DOHH2 (cell line): ENCODE data around the gene INTS6L.

Experiments used
- H3F3A ChIP-seq: fragments of 200-600 bp; sonication (generic), shearing (Covaris generic); 2 replicates; pipeline ENCODE4 v1.6.0; 2016; ENCODE audit warnings: antibody characterized with exemption, mild to moderate bottlenecking; ENCODE audit not compliant: control insufficient read depth, insufficient read depth
- H3K27ac ChIP-seq: fragments of 200-600 bp; sonication (generic); 2 replicates; pipeline ENCODE4 v1.5.1; 2014; ENCODE audit warnings: low read depth, mild to moderate bottlenecking, low read length, moderate library complexity
- H3K27me3 ChIP-seq: fragments of 200-600 bp; sonication (generic); 2 replicates; pipeline ENCODE4 v1.6.1; 2014; ENCODE audit warnings: mild to moderate bottlenecking, low read length, mixed read lengths; ENCODE audit not compliant: control insufficient read depth
- H3K36me3 ChIP-seq: fragments of 200-600 bp; sonication (generic); 2 replicates; pipeline ENCODE4 v1.6.1; 2014; ENCODE audit warnings: mild to moderate bottlenecking, low read length, moderate library complexity, mixed read lengths; ENCODE audit not compliant: control insufficient read depth
- H3K4me1 ChIP-seq: fragments of 200-600 bp; sonication (generic); 2 replicates; pipeline ENCODE4 v1.6.1; 2014; ENCODE audit warnings: mild to moderate bottlenecking, low read length, mixed read lengths; ENCODE audit not compliant: control insufficient read depth
- H3K4me2 ChIP-seq: fragments of 200-600 bp; sonication (generic); 2 replicates; pipeline ENCODE4 v1.6.0; 2014; ENCODE audit warnings: mild to moderate bottlenecking, low read length, moderate library complexity
- H3K4me3 ChIP-seq: fragments of 200-600 bp; sonication (generic); 2 replicates; pipeline ENCODE4 v1.5.1; 2014; ENCODE audit warnings: mild to moderate bottlenecking, low read length, mixed read lengths
- H3K79me2 ChIP-seq: fragments of 200-600 bp; sonication (generic); 2 replicates; pipeline ENCODE4 v1.6.1; 2014; ENCODE audit warnings: mild to moderate bottlenecking, low read length, mixed read lengths; ENCODE audit not compliant: control insufficient read depth
- H3K9me2 ChIP-seq: fragments of 200-600 bp; sonication (generic); replicated peaks from 2 replicates; pipeline ENCODE4 v1.6.1; 2014; ENCODE audit warnings: mild to moderate bottlenecking, low read length, mixed read lengths; ENCODE audit not compliant: control insufficient read depth
- H3K9me3 ChIP-seq: fragments of 200-600 bp; sonication (generic); 2 replicates; pipeline ENCODE4 v1.6.1; 2014; ENCODE audit warnings: antibody characterized with exemption, low read length, mixed read lengths; ENCODE audit not compliant: control insufficient read depth, insufficient read depth
- H4K20me1 ChIP-seq: fragments of 200-600 bp; sonication (generic); 2 replicates; pipeline ENCODE4 v1.6.0; 2014; ENCODE audit warnings: low read depth, mild to moderate bottlenecking, antibody characterized with exemption, low read length, moderate library complexity; ENCODE audit not compliant: control insufficient read depth, insufficient read depth
- EZH2phosphoT487 ChIP-seq: fragments of 200-600 bp; sonication (generic); IDR thresholded peaks from 2 replicates; pipeline ENCODE4 v1.6.1; 2017; ENCODE audit warnings: borderline replicate concordance, mild to moderate bottlenecking, antibody characterized with exemption, low read length, moderate library complexity, mixed read lengths
- TF ChIP-seq, protein P1 (sequence below): fragments of 200-600 bp; sonication (generic); IDR thresholded peaks from one replicate; pipeline ENCODE4 v1.5.1; 2014; ENCODE audit warnings: antibody characterized with exemption, mild to moderate bottlenecking, low read depth, low read length; ENCODE audit not compliant: poor library complexity, severe bottlenecking

INTS6L gene

DNA sequence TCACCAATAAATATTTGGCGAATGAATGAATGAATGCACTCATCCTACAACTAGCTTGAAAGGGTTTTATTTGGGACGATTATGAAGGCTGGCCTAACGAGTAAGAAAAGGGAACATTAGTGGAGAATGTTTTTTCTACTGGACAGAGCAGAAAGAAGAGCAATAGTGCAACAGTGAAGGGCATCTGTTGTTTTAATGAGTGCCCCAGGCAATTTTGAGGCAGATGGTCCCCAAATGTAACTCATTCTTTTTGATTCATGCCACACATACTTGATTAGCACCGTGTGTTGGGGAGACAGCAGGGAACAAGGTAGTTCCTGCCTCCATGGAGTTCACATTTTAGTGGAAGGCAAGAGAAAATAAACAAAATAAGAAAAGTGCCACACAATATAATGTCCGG lies 22.7 kb upstream of the INTS6L start:
- H3F3A ChIP-seq = no peaks in the 10 kb centered on the region
- no peaks in the 10 kb centered on the region for H3K9me3 ChIP-seq
- no peaks in the 10 kb centered on the region for H3K9me2 ChIP-seq
- H3K4me2 ChIP-seq = no peak overlapping the region
- H3K79me2 ChIP-seq = no peaks in the 10 kb centered on the region
- no peaks in the 10 kb centered on the region for H3K4me1 ChIP-seq
- TF ChIP-seq, protein P1, sequence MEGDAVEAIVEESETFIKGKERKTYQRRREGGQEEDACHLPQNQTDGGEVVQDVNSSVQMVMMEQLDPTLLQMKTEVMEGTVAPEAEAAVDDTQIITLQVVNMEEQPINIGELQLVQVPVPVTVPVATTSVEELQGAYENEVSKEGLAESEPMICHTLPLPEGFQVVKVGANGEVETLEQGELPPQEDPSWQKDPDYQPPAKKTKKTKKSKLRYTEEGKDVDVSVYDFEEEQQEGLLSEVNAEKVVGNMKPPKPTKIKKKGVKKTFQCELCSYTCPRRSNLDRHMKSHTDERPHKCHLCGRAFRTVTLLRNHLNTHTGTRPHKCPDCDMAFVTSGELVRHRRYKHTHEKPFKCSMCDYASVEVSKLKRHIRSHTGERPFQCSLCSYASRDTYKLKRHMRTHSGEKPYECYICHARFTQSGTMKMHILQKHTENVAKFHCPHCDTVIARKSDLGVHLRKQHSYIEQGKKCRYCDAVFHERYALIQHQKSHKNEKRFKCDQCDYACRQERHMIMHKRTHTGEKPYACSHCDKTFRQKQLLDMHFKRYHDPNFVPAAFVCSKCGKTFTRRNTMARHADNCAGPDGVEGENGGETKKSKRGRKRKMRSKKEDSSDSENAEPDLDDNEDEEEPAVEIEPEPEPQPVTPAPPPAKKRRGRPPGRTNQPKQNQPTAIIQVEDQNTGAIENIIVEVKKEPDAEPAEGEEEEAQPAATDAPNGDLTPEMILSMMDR = no peak
- no peak for TF ChIP-seq EZH2phosphoT487
- no peak overlapping the region for H3K4me3 ChIP-seq
- H3K27ac ChIP-seq = no peak overlapping the region
- no peaks in the 10 kb centered on the region for H3K27me3 ChIP-seq
- H4K20me1 ChIP-seq = no peaks in the 10 kb centered on the region
- H3K36me3 ChIP-seq = no peaks in the 10 kb centered on the region

- Histone ChIP-seq H3K36me3 (no peaks in the 10 kb centered on the region), H3F3A (no peaks in the 10 kb centered on the region), H3K4me2 (no peak overlapping the region), H3K9me3 (no peaks in the 10 kb centered on the region), H4K20me1 (no peaks in the 10 kb centered on the region), H3K9me2 (no peaks in the 10 kb centered on the region), H3K4me1 (no peaks in the 10 kb centered on the region), H3K4me3 (no peak overlapping the region), H3K27me3 (no peaks in the 10 kb centered on the region), H3K79me2 (no peaks in the 10 kb centered on the region), H3K27ac (no peak overlapping the region)
- TF ChIP-seq, protein P1 = no peak
- no peak for TF ChIP-seq EZH2phosphoT487
Observed at GRCh38 chrX:135498236-135498635, 22.2 kb upstream of the INTS6L start.

DNA sequence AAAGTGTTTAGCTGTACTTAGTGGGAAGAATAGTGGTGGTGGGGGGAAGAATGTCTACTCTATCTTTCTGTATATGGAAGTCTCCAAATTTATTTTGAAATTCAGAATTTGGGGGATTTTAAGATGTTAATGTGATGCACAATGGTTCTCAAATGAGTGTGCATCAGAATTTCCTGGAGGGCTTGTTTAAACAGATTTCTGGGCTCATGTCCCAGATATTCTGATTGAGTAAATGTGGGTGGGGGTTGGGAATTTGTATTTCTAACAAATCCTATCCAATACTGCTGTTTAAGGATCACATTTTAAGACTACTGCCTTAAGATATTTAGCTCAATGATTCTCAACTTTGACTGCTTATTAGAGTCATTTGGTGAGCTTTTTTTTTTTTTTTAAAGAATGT lies 15.1 kb upstream of the INTS6L start:
- H3K9me2 ChIP-seq = no peaks in the 10 kb centered on the region
- no peak overlapping the region for H3K27ac ChIP-seq
- H4K20me1 ChIP-seq = no peaks in the 10 kb centered on the region
- no peaks in the 10 kb centered on the region for H3F3A ChIP-seq
- H3K4me1 ChIP-seq = no peaks in the 10 kb centered on the region
- H3K4me3 ChIP-seq = no peak overlapping the region
- no peaks in the 10 kb centered on the region for H3K9me3 ChIP-seq
- no peak for TF ChIP-seq EZH2phosphoT487
- TF ChIP-seq, protein P1 = no peak
- H3K27me3 ChIP-seq = no peaks in the 10 kb centered on the region
- H3K4me2 ChIP-seq = no peak overlapping the region
- no peaks in the 10 kb centered on the region for H3K36me3 ChIP-seq
- H3K79me2 ChIP-seq = no peaks in the 10 kb centered on the region

- TF ChIP-seq, protein P1 = no peak
- TF ChIP-seq EZH2phosphoT487 = no peak
- no peaks in the 10 kb centered on the region for H3K4me1 ChIP-seq
- H3F3A ChIP-seq = no peaks in the 10 kb centered on the region
- H4K20me1 ChIP-seq = no peaks in the 10 kb centered on the region
- H3K27me3 ChIP-seq = no peaks in the 10 kb centered on the region
- H3K9me2 ChIP-seq = no peaks in the 10 kb centered on the region
- H3K79me2 ChIP-seq = no peaks in the 10 kb centered on the region
- H3K36me3 ChIP-seq = no peaks in the 10 kb centered on the region
- H3K4me3 ChIP-seq = no peak overlapping the region
- H3K4me2 ChIP-seq = no peak overlapping the region
- no peak overlapping the region for H3K27ac ChIP-seq
- H3K9me3 ChIP-seq = no peaks in the 10 kb centered on the region
Observed at GRCh38 chrX:135509885-135510284, 10.6 kb upstream of the INTS6L start.
